HG03175 (cell line): ENCODE measurements around the gene ABT1.

Source experiments
- ATAC-seq: cut with Tn5 transposase; IDR thresholded peaks from one replicate; pipeline ENCODE4 v1.9.1; 2021; ENCODE audit warnings: mild to moderate bottlenecking, moderate library complexity; ENCODE audit not compliant: unreplicated experiment

Gene ABT1

DNA sequence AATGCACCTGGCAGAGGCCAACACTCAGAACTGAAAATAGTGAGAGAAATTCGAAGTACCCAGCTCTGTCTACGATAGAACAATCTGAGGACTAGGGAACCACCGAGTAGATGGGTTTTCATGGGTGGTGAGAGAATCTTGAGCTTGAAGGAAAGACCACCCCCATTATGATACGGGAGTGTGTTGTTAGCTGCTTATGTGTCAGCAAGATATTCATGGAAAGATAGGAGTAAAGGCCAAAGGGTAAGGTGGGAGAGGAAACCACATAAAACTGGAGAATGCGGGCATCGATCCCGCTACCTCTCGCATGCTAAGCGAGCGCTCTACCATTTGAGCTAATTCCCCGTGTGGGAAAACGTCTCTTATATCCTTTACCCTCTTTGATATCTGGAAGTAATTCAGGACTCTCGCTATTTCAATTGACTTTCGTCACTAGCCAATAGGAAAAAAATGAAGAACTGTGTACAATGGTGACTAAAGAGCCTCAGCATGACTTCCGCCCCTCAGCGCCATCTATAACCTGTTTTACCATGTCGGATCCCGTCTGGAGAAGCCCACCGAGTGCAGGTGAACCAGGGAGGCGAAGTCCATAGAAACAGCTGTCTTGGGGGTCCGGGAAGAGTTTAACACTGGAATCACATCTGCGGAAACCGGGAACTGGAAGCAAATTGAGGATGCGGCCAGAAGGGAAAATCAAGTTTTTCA lies 25.0 kb upstream of the ABT1 start:
- no peak for ATAC-seq

DNA sequence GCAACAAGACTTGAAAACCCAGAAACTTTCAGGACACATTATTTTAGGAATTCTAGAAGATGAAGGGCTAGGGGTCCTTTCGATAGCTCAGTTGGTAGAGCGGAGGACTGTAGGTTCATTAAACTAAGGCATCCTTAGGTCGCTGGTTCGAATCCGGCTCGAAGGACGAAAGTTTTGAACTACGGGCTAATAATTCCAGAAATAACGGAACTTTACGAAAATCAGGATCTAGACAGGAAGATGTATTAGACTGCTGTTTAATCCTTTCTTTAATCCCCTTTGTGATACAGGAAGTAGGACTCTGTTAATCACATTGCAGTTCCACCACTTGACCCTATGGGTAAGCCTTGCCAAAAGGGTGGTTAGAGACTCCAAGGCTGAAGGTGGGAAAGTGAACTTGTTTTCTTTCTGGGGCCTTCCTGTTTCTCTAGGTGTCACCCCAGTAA lies 21.2 kb upstream of the ABT1 start:
- no peak for ATAC-seq

DNA sequence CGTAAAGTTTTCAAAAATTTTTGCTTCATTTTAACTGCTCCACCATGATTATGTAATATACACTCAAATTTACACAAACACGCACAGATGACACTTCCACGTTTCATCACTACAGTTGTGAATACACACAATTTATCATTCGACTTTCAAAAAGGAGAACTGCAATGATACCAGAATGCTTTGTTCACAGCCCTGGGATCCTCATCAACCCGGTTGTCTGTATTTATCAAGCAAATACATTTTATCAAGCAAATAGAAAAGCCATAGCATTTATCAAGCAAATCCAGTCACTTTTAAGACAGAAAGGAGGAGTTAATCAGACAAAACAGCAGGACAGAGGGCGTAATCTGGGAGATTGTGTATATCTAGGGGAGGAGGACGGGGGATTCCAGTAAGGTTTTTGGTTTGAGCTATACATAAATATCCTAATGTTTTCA lies 20.3 kb upstream of the ABT1 start:
- no peak for ATAC-seq

DNA sequence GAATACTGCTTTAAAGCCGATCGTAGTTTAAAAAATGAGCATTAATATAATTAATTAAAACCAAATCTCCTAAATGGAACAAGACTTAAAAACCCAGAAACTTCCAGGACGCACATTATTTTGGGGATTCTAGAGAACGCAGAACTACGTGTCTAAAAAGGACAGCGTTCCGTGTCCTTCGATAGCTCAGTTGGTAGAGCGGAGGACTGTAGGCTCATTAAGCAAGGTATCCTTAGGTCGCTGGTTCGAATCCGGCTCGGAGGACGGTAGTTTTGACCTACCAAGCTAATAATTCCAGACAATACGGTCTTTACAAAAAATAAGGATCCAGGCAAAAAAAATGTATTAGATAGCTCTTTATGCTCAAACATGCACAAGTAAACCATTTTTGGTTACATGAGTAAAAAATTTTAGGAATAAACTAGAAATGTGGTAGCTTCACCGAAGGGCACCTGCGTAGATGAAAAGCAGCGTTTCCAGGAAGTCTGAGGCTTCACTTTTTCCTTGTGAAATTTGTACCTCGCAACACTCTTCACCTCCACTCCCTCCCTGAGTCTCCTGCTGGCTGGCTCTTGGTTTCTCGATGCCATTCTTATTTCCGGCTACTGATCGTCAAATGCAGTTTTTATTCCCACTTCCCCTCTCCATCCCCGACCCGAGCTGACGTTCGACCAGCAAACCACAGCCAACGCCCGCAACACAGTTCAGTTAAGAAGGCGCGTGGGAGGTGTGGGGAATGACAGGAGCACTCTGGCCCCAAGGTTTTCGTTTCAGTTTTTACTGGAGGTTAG lies 19.6 kb upstream of the ABT1 start:
- ATAC-seq: no peak

DNA sequence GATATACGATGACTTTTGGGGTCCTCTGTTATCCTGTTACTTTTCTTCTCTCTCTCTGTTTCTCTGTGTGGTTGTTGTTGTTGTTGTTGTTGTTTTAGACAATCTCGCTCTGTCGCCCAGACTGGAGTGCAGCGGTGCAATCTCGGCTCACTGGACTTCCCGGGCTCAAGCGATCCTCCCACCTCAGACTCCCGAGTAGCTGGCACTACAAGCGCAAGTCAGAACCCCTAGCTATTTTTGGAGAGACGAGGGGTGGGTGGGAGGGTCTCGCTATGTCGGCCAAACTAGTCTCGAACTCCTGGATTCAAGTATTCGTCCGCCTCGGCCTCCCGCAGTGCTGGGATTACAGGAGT lies 19.1 kb upstream of the ABT1 start:
- no peak for ATAC-seq

DNA sequence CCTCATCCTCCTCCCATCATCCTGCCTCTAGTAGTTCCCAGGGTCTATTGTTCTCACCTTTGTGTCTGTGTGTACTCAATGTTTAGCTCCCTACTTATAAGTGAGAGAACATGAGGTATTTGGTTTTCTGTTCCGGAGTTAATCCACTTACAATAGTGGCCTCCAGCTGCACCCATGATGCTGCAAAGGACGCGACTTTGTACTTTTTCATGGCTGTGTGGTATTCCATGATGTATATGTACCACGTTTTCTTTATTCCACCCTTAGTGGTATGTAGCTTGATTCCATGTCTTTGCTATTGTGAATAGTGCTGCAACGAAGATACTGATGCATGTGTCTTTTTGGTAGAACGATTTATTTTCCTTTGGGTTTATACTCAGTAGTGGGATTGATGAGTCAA lies 18.5 kb upstream of the ABT1 start:
- no peak for ATAC-seq

DNA sequence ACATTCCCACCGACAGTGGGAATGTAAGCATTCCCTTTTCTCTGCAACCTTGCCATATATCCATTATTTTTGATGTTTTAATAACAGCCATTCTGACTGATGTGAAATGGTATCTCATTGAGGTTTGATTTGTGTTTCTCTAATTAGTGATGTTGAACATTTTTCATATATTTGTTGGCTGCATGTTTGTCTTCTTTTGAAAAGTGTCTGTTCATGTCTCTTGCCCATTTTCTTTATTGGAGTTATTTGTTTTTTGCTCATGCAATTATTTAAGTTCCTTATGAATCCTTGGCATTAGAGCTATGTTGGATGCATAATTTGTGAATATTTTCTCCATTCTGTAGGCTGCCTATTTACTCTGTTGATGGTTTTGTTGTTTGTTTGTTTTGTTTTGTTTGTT lies 18.0 kb upstream of the ABT1 start:
- ATAC-seq: no peak

DNA sequence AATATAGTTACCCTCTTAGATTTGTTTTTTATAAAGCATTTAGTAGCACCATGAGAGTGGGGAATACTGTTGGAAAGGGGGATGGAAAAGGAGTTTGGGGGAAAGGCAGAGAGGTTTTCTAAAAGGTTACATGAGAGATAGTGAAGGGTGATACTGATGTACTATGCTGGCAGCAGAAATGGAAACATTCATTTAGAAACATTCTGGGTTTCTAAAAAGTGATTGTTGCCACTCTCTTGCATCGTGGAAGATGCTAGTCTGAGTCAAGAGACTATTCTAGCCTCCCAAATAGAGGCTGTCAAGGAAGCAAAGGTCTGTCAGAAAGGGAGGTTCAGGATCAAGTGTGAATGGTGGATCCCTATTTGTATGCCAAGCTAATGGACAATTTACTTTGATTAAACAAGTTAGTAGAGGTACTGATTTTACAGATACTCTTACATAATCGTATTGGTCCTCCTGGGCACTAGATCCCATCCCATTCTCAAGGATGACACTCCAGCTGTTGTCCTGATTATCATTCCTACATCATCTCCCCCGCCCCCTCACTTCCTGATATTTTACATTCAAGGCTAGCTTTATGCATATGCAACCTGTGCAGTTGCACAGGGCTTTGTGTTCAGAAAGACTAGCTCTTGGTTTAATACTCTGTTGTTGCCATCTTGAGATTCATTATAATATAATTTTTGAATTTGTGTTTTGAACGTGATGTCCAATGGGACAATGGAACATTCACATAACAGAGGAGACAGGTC lies 15.4 kb upstream of the ABT1 start:
- no peak for ATAC-seq

DNA sequence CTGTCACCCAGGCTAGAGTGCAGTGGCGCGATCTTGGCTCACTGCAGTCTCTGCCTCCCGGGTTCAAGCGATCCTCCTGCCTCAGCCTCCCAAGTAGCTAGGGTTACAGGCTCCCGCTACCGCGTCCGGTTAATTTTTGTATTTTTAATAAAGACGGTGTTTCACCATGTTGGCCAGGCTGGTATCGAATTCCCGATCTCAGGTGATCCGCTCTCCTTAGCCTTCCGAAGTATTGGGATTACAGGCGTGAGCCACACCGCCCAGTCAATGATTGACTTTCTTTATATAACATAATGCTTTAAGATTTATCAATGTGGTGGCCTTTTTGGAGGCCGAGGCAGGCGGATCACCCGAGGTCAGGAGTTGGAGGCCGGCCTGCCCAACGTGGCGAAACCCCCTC lies 7.8 kb upstream of the ABT1 start:
- no peak for ATAC-seq

DNA sequence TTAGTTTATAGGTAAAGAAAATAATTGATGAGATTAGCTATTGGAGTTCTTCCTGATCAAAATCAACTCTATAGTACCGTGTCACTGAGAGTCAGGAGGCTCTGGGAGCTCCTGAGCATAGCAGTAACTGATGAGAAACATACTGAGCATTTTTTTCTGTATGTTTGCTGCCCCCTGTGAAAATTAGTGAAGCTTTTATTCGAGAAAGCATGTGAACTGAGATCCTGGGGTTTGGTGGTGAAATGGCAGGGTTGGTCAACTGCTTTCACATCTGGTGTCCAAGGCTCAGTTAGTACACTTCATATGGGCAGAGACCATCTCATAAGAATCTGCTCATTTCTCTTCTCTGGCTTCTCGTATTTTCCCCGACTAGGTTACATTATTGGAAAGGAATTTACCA lies 4.1 kb upstream of the ABT1 start:
- ATAC-seq: no peak

DNA sequence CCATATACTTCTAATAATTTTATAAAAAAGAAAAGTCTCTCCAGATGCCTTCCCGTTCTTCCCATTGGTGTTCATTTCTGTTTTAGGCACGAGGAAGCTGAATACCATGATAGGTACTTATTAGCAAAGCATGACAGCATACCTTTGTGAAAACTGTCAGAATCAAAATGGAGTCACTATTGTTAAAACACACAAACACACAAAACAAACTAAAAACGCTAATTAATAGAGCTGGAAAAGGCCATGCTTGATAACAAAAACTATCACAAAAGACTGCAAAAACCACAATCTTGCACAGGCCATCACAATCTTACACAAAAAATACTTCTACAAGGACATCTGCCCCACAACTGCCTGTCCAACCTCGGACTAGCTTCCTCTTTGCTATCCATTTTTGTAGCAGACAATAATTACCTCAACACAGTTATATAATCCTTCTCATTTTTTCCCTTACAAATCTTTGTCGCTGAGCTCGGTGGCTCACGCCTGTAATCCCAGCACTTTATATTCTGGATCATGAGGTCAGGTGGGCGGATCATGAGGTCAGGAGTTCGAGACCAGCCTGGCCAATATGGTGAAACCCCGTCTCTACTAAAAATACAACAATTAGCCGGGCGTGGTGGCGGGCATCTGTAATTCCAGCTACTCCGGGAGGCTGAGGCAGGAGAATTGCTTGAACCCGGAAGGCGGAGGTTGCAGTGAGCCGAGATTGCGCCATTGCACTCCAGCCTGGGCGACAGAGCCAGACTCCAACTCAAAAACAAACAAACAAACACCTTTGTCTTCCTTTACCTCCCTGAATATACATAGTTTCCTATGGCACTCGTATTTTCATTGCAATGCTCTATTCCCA lies 3.2 kb upstream of the ABT1 start:
- ATAC-seq: no peak

DNA sequence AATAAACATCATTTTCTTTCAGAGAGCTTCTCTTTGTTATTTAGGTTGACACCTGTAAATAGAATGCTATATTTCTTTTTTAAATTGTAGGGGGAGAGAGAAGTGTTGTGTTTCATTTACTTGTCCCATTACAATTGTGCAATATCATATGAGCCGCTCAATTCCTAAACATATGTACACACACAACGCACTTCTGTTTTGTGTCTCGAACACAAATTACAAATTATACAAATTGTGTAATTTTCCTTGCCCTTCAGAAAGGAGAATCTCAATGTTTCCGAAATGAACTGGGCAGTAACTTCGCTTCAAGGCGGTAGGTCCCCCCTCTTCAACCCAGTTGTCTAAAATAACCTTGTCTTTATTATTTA lies 2.6 kb upstream of the ABT1 start:
- no peak for ATAC-seq

DNA sequence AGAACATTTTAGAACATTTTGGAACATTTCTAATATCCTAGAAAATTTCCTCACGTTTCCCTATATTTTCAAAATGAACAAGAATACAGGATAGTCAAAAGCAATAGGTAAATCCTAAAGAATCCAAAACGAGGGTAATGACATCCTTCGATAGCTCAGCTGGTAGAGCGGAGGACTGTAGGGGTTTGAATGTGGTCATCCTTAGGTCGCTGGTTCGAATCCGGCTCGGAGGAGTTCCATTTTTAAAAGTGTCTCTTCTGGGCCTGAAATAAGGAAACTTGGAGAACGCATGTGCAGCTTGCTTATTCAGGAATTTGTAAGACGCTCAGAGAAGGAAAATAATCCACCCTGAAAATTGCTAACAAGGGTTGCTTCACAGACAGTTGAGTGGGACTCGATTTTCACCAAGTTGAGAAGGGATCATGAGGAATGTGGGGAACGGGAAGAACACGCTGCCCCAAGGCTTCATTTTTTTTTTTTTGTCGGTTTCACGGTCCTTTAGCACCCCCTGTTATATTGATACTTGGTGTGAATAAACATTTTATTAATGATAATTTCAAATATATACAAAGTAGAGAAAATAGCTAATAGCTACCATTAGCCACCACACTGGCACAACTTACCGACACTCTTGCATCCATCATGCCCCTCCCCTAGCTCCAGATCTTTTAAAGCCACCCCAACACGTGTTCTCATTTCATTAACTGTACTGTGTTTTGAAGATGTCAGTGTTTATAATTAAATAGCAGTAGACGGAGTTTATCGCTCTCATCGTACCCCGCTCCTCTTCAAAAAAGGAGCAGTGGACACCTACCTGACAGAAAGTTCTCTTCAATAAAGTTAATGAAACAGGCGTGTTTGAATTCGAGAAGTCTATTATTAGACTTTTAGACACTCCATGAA lies 1.8 kb upstream of the ABT1 start:
- no peak for ATAC-seq

DNA sequence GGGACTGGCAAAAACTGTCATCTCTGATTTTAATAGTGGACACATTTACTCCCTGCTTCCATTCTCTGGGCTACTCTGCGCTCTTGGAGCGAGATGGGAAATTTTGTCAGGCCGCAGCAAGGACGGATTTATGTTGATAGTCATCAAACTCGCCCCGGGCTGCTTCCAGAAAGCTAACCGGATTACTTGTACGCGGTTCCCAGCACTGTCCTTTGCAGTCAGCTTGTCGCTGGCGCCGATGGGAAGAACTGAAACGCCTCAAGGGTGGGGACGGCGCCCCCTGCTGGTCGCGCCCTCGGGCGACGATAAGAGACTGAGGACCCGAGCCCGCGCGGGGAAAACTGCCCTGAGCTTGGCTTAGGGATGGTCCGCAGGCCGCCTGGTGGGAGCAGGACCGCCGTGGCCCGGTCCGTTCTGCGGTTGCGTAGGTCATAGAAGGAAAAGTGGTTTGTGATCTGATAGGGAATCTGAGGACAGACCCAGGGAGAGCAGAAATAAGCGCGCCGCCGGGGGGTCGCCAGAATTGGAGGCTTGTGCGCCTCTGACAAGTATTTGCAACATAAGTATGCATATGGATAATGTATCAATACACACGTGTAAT lies 984 bp upstream of the ABT1 start:
- ATAC-seq: no peak

DNA sequence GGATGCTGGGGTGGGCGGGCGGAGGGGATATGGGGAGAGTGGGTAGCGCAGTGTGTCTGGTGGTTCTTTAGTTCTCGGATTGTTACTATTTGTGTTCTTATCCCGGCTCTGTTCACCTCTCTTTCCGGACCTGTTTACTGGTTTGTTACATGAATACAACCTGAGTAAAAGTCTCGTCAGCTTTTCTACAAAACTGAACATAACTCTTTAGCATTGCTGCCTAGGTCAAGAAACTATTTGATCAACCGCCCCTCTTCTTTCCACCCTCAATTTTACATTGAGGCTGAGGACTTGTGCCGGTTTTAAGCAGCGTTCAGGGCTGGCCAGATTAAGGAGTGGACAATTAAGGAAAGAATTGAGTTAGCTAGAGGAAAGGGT lies 625 bp downstream of the ABT1 start:
- no peak for ATAC-seq

DNA sequence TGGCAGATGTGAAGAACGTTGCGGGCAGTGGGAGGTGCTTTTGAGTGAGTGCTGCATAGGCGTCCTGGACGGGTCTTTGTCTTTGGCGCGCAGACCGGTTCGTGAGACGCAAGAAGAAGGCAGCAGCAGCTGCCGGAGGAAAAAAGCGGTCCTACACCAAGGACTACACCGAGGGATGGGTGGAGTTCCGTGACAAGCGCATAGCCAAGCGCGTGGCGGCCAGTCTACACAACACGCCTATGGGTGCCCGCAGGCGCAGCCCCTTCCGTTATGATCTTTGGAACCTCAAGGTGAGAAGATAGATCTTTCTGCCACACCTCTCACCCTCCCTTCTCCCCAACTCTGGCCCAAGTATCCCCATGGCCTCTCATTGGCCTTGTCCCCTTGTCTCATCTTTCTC lies 1.1 kb downstream of the ABT1 start:
- ATAC-seq: no peak

DNA sequence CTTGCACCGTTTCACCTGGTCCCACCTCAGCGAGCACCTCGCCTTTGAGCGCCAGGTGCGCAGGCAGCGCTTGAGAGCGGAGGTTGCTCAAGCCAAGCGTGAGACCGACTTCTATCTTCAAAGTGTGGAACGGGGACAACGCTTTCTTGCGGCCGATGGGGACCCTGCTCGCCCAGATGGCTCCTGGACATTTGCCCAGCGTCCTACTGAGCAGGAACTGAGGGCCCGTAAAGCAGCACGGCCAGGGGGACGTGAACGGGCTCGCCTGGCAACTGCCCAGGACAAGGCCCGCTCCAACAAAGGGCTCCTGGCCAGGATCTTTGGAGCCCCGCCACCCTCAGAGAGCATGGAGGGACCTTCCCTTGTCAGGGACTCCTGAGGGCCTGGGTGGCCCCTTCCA lies 1.5 kb downstream of the ABT1 start:
- ATAC-seq: no peak

DNA sequence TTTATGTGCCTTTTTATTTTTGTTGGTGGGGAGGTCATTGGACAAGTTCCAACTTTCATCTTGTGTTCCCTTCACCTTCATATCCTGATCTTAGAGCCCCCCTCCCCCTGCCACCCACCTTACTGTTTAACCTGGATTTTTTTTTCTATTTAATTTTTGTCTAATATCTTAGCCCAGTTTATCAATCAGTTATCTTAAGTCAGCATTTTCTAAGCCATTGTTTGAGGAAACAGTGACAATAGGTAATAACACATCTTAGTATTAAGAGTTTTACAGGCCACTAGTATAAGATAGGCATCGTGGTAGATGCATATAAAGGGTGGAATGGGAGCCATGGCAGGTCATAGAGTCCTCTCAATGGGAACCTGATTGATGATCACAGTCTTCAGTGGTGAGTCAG lies 2.4 kb downstream of the ABT1 start:
- no peak for ATAC-seq

DNA sequence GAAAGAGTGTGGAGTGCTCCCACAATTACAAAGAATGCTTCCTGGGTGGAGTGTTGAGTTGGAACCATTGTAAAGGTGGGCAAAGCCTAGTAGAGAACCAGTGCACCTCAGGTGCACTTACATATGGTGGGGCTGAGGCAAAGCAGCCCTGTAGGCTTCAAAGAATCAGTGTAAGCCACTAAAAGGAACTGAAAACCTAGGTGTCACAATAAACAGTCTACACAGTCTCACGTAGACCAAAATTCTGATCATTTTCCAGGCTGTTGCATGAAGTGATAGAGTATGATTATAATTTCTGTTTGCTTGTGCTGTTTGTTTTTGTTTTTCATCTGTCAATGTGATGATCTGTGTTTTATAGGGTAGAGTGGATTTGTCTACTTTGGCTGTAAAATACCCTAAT lies 2.8 kb downstream of the ABT1 start:
- ATAC-seq: no peak

DNA sequence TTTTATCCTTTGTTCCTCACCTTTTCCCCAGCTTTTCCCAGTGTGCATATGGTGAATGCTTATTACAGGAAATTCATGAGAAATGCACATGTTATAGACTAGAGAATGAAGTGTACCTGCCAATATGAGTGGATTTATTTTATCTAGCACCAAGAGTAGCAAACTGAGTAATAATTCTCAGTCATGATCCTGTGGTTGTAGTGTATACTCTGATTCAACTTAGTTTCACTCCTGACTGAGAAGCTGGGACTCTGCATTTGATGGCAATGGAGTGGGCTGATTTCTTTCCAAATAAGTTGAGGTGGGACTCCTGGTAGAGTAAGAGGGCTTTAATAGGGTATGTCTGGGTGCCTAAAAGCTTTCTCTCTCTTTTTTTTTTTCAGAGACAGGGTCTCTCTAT lies 4.0 kb downstream of the ABT1 start:
- ATAC-seq: no peak
